HG02623 (cell line): ENCODE measurements around the gene POP5.
"Not testable (repeated sequence)": the region's sequence is repeated elsewhere in the genome, so short reads cannot be mapped to it uniquely, and the experiment has no call there.

Experiments used
- ATAC-seq: cut with Tn5 transposase; IDR thresholded peaks from one replicate; pipeline ENCODE4 v1.9.1; 2021; ENCODE audit warnings: moderate library complexity; ENCODE audit not compliant: unreplicated experiment

The POP5 gene, protein sequence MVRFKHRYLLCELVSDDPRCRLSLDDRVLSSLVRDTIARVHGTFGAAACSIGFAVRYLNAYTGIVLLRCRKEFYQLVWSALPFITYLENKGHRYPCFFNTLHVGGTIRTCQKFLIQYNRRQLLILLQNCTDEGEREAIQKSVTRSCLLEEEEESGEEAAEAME

DNA sequence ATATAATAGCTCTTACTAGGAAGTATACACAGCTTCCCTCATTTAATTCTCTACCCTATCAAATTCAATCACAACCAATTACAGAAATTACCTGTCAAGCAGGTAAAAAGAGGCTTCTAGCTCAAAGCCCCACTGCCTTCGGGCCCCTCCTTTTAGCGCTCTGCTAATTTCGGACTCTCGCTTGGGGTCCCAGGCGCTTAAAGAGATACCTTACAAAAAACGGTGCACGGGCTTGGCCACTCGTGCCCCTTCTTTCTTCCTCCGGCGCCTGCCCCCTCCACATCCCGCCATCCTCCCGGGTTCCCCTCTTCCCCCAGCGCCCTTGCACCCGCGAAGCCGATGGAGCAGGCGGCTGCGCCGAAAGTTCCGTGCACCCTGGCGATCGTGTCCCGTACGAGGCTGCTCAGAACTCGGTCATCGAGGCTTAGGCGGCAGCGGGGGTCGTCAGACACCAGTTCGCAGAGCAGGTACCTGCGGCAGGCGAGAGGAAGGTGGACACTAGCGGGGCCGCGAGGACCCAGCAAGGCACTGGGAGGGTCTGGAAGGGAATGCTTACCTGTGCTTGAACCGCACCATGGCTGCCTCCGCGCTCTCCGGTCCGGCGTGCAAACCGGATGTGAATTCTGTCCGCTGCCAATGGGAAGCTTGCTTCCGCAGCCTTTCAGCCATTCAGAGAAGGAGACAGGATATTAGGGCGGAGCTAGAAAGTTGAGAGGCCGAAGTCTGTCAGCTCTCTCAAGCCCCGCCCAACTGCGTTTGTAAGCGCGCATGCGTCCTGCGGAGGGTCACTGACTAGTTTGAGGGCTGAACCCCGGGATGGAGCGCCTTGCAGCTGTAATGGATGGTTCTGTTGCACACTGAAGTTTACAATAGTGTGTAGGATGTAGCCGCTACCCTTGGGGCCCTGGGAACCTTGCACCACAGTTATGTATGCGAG lies at the start of gene POP5:
POP5 (minus strand) TSS at position 616 of the 937 bp plus-strand sequence; CDS start at position 576, 40 bp downstream.
- ATAC-seq, result peak; percentile 89

- ATAC-seq, result no peak
Observed at GRCh38 chr12:120630104-120630892, 49.1 kb upstream of the POP5 start.

GRCh38 chr12:120628919-120629318 lies 47.7 kb upstream of the POP5 start:
- no peak for ATAC-seq

DNA sequence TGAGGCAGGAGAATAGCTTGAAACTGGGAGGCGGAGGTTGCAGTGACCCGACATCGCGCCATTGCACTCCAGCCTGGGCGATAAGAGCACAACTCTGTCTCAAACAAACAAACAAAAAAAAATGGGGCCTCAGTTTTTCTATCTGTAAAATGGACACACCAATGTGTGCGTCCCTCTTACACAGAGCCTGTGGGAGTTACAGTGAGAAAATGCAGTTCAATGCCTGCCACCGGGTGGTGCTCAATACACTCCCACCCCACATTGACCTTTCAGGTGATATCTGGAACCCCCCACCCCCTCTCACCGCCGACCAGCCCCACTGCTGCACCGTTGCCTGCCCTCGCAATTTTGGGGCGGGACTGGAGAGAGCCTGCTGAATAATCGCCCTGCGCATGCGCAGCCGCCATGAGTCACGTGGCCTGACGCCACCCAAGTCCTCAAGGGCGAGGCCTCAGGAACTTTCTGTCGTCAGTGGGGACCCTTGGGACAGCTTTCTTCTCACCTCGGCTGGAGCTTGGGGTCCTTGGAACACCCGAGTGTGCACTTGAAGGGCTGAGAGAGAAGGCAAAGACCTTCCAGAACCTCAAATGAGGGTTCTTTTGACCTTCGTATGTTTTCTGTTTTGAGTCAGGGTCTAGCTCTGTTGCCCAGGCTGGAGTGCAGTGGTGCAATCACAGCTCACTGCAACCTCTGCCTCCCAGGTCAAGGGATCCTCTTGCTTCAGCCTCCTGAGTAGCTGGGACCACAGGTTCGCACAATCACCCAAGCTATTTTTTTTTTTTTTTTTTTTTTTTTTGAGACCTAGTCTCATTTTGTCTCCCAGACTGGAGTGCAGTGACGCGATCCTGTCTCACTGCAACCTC lies 44.6 kb upstream of the POP5 start:
- ATAC-seq, result no peak

DNA sequence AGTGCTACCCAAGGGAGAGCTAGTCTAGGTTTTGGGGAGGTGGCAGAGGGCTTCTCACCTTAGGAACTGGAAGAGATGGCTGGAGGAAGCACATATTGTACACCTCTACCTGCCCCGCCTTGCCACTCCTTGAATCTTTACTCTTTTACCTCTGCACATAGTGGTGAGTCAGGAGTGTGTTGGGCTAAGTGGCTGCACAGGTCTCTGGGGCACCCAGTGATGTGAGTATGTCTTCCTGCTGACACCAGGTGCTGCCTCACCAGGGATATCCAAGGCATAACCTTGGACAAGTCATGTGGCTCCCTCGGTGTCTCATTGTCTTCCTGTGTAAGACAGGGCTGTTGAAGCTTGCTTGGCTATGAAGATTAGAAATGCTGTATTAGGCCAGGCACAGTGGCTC lies 39.4 kb upstream of the POP5 start:
- no peak for ATAC-seq

DNA sequence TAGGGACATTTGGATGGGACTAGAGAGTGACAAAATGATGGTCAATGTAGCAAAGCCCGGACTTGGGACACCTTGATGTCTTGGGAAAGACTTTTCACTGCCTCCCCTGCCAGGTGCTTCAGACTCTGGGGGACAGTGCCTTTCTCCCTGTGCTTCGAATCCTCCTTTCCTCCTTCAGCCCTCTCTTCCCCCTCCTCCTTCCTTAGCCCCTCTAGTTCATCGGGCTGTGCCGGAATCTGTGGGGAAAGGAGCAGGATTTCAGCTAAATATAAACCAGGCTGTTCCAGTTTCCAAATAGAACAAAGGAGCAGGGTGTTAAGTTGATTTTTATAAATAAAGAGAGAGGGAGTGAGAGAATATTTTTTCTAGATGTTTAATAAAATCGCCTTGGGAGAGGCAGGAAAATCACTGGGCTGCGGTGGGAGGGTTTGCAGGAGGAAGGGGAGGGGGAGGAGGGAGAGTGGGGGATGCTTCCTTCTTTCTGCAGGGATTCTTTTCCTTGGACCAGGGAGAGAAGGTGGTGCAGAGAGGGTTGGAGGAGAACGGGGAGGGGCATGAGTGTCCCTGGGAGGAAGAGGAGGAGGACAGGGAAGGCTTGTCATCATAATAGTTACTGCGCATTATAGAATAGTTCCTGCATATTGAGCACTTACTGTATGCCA lies 37.9 kb upstream of the POP5 start:
- no peak for ATAC-seq

- ATAC-seq, result not testable (repeated sequence)
Observed at GRCh38 chr12:120617767-120618166, 36.6 kb upstream of the POP5 start.

- not testable (repeated sequence) for ATAC-seq
Observed at GRCh38 chr12:120617193-120617592, 36.0 kb upstream of the POP5 start.

DNA sequence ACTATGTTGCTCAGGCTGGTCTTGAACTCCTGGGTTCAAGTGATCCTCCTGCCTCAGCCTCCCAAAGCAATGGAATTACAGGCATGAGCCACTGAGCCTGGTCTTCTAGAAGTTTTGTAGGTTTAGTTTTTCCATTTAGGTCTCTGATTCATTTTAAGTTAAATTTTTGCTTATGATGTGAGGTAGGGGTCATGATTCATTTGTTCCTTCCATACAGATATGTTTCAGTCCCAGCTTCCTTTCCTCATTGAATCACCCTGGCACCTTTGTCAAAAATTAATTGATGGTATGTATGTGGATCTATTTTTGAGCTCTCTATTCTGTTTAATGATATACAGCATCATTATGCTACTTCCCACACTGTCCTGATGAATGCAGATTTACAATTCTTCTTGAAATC lies 33.6 kb upstream of the POP5 start:
- no peak for ATAC-seq

- not testable (repeated sequence) for ATAC-seq
Observed at GRCh38 chr12:120611534-120611933, 30.3 kb upstream of the POP5 start.

- ATAC-seq, result no peak
Observed at GRCh38 chr12:120610560-120610959, 29.4 kb upstream of the POP5 start.

DNA sequence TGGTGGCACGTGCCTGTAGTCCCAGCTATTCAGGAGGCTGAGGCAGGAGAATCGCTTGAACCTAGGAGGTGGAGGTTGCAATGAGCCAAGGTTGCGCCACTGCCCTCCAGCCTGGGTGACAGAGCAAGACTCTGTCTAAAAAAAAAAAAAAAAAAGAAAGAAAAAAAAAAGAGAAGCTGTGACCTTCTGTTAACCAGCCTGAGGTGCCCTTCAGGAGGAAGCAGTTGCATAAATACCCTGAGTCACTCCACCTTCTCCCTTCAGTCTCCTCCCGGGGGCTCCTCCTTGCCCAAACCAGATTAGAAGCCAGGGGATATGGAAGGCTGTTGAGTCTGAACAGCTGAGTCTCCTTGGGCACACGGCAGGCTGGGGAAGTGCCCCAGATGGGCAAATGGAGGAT lies 21.2 kb upstream of the POP5 start:
- not testable (repeated sequence) for ATAC-seq

- no peak for ATAC-seq
Observed at GRCh38 chr12:120599672-120600552, 18.7 kb upstream of the POP5 start.

DNA sequence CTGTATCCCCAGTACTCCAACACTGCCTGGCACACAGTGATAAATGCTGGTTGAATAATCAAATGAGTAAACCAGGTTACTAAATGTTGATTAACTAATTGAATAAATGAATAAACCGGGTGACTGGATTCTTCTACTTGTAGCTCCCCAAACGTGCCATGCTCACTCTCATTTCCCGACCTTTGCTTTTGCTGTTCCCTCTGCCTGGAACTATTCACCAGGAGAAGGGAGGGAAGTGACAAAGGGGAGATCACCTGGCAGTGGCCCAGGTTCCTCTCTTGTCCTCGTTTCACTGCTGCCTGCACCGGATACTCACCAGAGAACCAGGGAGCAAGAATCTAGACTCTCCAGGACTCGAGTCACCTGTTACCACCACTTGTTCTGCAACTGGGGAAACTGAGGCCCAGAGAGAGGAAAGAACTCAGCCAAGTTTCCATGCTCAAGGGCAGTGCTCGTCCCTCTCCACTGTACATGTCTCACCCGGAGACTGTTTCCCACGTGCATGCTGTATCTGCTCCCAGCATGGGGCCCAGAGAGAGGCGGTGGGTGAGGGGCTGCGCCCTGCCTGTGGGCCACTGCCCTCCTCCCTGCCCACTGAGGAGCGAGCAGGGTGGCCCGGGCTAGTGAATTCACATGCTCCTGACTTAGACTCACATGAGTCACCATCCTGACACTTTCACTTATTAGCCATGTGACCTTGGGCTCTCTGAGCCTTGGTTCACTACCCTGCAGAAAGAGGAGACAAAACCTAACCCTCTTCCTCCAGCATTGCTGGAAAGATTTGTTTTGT lies 17.7 kb upstream of the POP5 start:
- no peak for ATAC-seq

DNA sequence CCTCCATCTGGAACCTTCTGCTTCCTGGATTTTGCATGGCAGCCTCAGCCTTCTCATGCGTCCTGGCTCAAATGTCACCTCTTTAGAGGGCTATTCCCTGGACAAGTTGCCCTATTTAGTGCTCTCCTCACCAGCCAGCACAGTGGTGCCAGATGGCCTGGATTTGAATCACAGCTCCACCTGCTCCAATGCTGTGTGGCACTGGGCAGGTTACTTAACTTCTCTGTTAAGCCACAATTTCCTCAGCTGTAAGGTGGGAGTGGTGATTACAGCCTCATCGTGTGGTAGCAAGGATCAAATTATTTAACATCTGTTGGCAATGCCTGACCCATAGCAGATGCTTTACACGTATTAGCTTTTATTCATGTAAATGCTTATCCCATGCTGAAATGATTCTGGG lies 16.7 kb upstream of the POP5 start:
- ATAC-seq, result no peak

DNA sequence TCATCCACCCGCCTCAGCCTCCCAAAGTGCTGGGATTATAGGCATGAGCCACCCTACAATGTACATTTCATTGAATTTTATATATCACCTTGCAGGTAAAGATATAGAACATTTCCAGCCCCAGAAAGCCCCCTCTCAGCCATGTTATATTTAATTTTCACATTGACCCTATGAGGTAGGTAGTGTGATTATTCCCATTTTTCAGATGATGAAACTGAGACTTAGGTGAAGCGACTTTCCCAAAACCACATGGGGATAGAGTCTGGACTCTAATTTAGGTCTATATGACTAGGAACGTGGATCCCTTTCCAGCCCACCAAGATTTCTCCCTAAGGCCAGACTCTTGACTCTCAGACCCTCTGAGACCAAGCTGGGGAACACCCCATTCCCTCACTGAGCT lies 15.7 kb upstream of the POP5 start:
- no peak for ATAC-seq

GRCh38 chr12:120592121-120593049 lies 11.2 kb upstream of the POP5 start:
- ATAC-seq, result no peak
